Immature natural killer cell (primary cell): ENCODE results near the gene FNDC11. TPM values are rescaled to one million over a fixed set of nuclear protein-coding genes. Genes with fewer than 3 reads are reported as not detected.
"Not testable (repeated sequence)": the region's sequence is repeated elsewhere in the genome, so short reads cannot be mapped to it uniquely, and the experiment has no call there.

Experiments used
- DNase-seq, 3 donors: peaks; one replicate each; pipeline ENCODE4 v3.0.0; 2022; ENCODE audit warnings: mixed read lengths in 1 of 3
- H3K27ac Mint-ChIP-seq, 6 donors: one replicate each; pipeline ENCODE4 v1.8.0; 2020; ENCODE audit warnings: mixed read lengths in 6 of 6, mild to moderate bottlenecking in 5 of 6, inconsistent platforms in 4 of 6, moderate library complexity in 3 of 6
- H3K27me3 Mint-ChIP-seq, 3 donors: one replicate each; pipeline ENCODE4 v1.8.0; 2020 to 2021; ENCODE audit warnings: low read depth in 3 of 3, mild to moderate bottlenecking in 3 of 3, mixed read lengths in 3 of 3, moderate library complexity in 3 of 3, inconsistent platforms in 1 of 3
- H3K36me3 Mint-ChIP-seq, 3 donors: one replicate each; pipeline ENCODE4 v1.8.0; 2020; ENCODE audit warnings: mixed read lengths in 3 of 3, inconsistent platforms in 2 of 3, mild to moderate bottlenecking in 2 of 3
- H3K4me1 Mint-ChIP-seq, 2 donors: one replicate each; pipeline ENCODE4 v1.8.0; 2020; ENCODE audit warnings: inconsistent platforms in 2 of 2, mild to moderate bottlenecking in 2 of 2, mixed read lengths in 2 of 2, moderate library complexity in 1 of 2
- H3K4me3 Mint-ChIP-seq, 5 donors: one replicate each; pipeline ENCODE4 v1.8.0; 2020; ENCODE audit warnings: mild to moderate bottlenecking in 5 of 5, mixed read lengths in 5 of 5, inconsistent platforms in 3 of 5, moderate library complexity in 3 of 5
- H3K9me3 Mint-ChIP-seq, 6 donors: one replicate each; pipeline ENCODE4 v1.8.0; 2020; ENCODE audit warnings: mild to moderate bottlenecking in 6 of 6, mixed read lengths in 6 of 6, inconsistent platforms in 4 of 6, moderate library complexity in 3 of 6
- polyA plus RNA-seq, 3 donors: library from polyadenylated mRNA; unstranded; fragments of 300-500 nt; fragmentation: Illumina TruSeq; gene quantifications; one replicate each; pipeline ENCODE4 v1.2.3, GENCODE V29; 2021

Gene FNDC11
- polyA plus RNA-seq, 3 donors from 2014 or later: not detected

- H3K9me3 Mint-ChIP-seq: no peaks in the 10 kb centered on the region
- no peak for DNase-seq
- H3K36me3 Mint-ChIP-seq: peaks cover 0 to 10% (median 0%) of the 10 kb centered on the region in 3 donors
- peak overlapping the region; percentile 75 to 86 (median 84) for H3K4me3 Mint-ChIP-seq
- H3K27me3 Mint-ChIP-seq: peaks cover 15 to 21% (median 18%) of the 10 kb centered on the region in 3 donors
- peaks cover 22 to 26% of the 10 kb centered on the region in 2 donors for H3K4me1 Mint-ChIP-seq
- peak overlapping the region; percentile 86 to 94 (median 92) for H3K27ac Mint-ChIP-seq
These were observed 12.6 kb downstream of the FNDC11 start for GRCh38 chr20:63566395-63567135.

GRCh38 chr20:63567136-63567385 lies 13.1 kb downstream of the FNDC11 start:
- H3K4me1 Mint-ChIP-seq: peaks cover 22 to 26% of the 10 kb centered on the region in 2 donors
- no peak for DNase-seq
- no peaks in the 10 kb centered on the region for H3K9me3 Mint-ChIP-seq
- H3K36me3 Mint-ChIP-seq: peaks cover 0 to 10% (median 0%) of the 10 kb centered on the region in 3 donors
- peak overlapping the region; percentile 75 to 86 (median 84) for H3K4me3 Mint-ChIP-seq
- peak overlapping the region; percentile 86 to 94 (median 92) for H3K27ac Mint-ChIP-seq
- H3K27me3 Mint-ChIP-seq: peaks cover 15 to 21% (median 18%) of the 10 kb centered on the region in 3 donors

GRCh38 chr20:63567386-63568169 lies 13.6 kb downstream of the FNDC11 start:
- Mint-ChIP-seq H3K4me3 (peak overlapping the region; percentile 75 to 86 (median 84)), H3K9me3 (no peaks in the 10 kb centered on the region), H3K36me3 (peaks cover 0 to 10% (median 0%) of the 10 kb centered on the region in 3 donors), H3K4me1 (peaks cover 22 to 26% of the 10 kb centered on the region in 2 donors), H3K27me3 (peaks cover 15 to 21% (median 18%) of the 10 kb centered on the region in 3 donors), H3K27ac (peak overlapping the region; percentile 86 to 94 (median 92))
- peak; percentile 86 to 89 (median 88) for DNase-seq

GRCh38 chr20:63568170-63568981 lies 14.4 kb downstream of the FNDC11 start:
- Mint-ChIP-seq H3K9me3 (no peaks in the 10 kb centered on the region), H3K27me3 (peaks cover 15 to 21% (median 18%) of the 10 kb centered on the region in 3 donors), H3K4me3 (peak overlapping the region; percentile 75 to 86 (median 84)), H3K36me3 (peaks cover 0 to 10% (median 0%) of the 10 kb centered on the region in 3 donors), H3K27ac (peak overlapping the region; percentile 86 to 94 (median 92)), H3K4me1 (peaks cover 22 to 26% of the 10 kb centered on the region in 2 donors)
- DNase-seq: peak in 2 of 3 donors; percentile 28 to 37

GRCh38 chr20:63568986-63569949 lies 15.3 kb downstream of the FNDC11 start:
- H3K27ac Mint-ChIP-seq: peak overlapping the region in 1 of 6 donors; percentile 40
- H3K36me3 Mint-ChIP-seq: peaks cover 0 to 10% (median 0%) of the 10 kb centered on the region in 3 donors
- no peaks in the 10 kb centered on the region for H3K9me3 Mint-ChIP-seq
- no peak for DNase-seq
- H3K4me3 Mint-ChIP-seq: peak overlapping the region in 4 of 5 donors; percentile 30 to 80 (median 66)
- H3K4me1 Mint-ChIP-seq: peaks cover 22 to 26% of the 10 kb centered on the region in 2 donors
- peaks cover 15 to 21% (median 15%) of the 10 kb centered on the region in 3 donors for H3K27me3 Mint-ChIP-seq

GRCh38 chr20:63570281-63571086 lies 16.5 kb downstream of the FNDC11 start:
- Mint-ChIP-seq H3K9me3 (no peaks in the 10 kb centered on the region), H3K27ac (no peak overlapping the region), H3K4me3 (no peak overlapping the region), H3K36me3 (peaks cover 0 to 9% (median 0%) of the 10 kb centered on the region in 3 donors), H3K27me3 (peaks cover 15 to 20% (median 15%) of the 10 kb centered on the region in 3 donors), H3K4me1 (peaks cover 22 to 26% of the 10 kb centered on the region in 2 donors)
- DNase-seq: no peak

- H3K27ac Mint-ChIP-seq, H3K9me3 Mint-ChIP-seq, H3K4me3 Mint-ChIP-seq, DNase-seq, H3K36me3 Mint-ChIP-seq: not testable (repeated sequence)
- Mint-ChIP-seq H3K27me3 (peaks cover 15 to 18% (median 15%) of the 10 kb centered on the region in 3 donors), H3K4me1 (peaks cover 22 to 26% of the 10 kb centered on the region in 2 donors)
These were observed 17.1 kb downstream of the FNDC11 start for GRCh38 chr20:63571087-63571478.

- Mint-ChIP-seq H3K4me3 (no peak overlapping the region), H3K36me3 (peaks cover 0 to 2% (median 0%) of the 10 kb centered on the region in 3 donors), H3K27me3 (peaks cover 10 to 14% (median 10%) of the 10 kb centered on the region in 3 donors), H3K4me1 (peaks cover 17 to 21% of the 10 kb centered on the region in 2 donors), H3K27ac (no peak overlapping the region), H3K9me3 (no peaks in the 10 kb centered on the region)
- no peak for DNase-seq
These were observed 18.3 kb downstream of the FNDC11 start for GRCh38 chr20:63572071-63572787.

GRCh38 chr20:63572788-63573646 lies 19.1 kb downstream of the FNDC11 start:
- no peaks in the 10 kb centered on the region for H3K36me3 Mint-ChIP-seq
- DNase-seq: no peak
- no peaks in the 10 kb centered on the region for H3K9me3 Mint-ChIP-seq
- peak overlapping the region in 4 of 6 donors; percentile 57 to 87 (median 77) for H3K27ac Mint-ChIP-seq
- H3K27me3 Mint-ChIP-seq: peaks cover 2 to 11% (median 2%) of the 10 kb centered on the region in 3 donors
- H3K4me1 Mint-ChIP-seq: peaks cover 9 to 13% of the 10 kb centered on the region in 2 donors
- H3K4me3 Mint-ChIP-seq: peak overlapping the region; percentile 80 to 89 (median 80)

- no peak for DNase-seq
- Mint-ChIP-seq H3K4me1 (peaks cover 5 to 7% of the 10 kb centered on the region in 2 donors), H3K9me3 (no peaks in the 10 kb centered on the region), H3K27ac (peak overlapping the region in 5 of 6 donors; percentile 57 to 87 (median 76)), H3K27me3 (peaks cover 0 to 10% (median 0%) of the 10 kb centered on the region in 3 donors), H3K36me3 (no peaks in the 10 kb centered on the region), H3K4me3 (peak overlapping the region; percentile 80 to 89 (median 80))
These were observed 19.7 kb downstream of the FNDC11 start for GRCh38 chr20:63573647-63574131.
